Activated T-cell treated with anti-CD3 and anti-CD28 coated beads, Interleukin-2, amount 50 U/mL, for 48 hours (primary cell): ENCODE results near the gene ATP8A2.
"Not testable (repeated sequence)": the region's sequence is repeated elsewhere in the genome, so short reads cannot be mapped to it uniquely, and the experiment has no call there.

Source experiments
- DNase-seq, 2 experiments: peaks; one replicate each; pipeline ENCODE4 v3.0.0-alpha.2; 2020

The ATP8A2 gene

GRCh38 chr13:25827221-25827620 is 455.4 kb downstream of the ATP8A2 start:
- DNase-seq = not testable (repeated sequence)

- DNase-seq = no peak
Observed at GRCh38 chr13:25827831-25828465, 456.2 kb downstream of the ATP8A2 start.

- DNase-seq = no peak
Observed at GRCh38 chr13:25833761-25834160, 462.0 kb downstream of the ATP8A2 start.

GRCh38 chr13:25836574-25837336 is 465.0 kb downstream of the ATP8A2 start:
- no peak for DNase-seq

GRCh38 chr13:25839371-25839770 is 467.6 kb downstream of the ATP8A2 start:
- no peak for DNase-seq

GRCh38 chr13:25840261-25840660 is 468.5 kb downstream of the ATP8A2 start:
- DNase-seq = no peak

GRCh38 chr13:25840931-25841330 is 469.2 kb downstream of the ATP8A2 start:
- no peak for DNase-seq

- DNase-seq = no peak
Observed at GRCh38 chr13:25843692-25844091, 471.9 kb downstream of the ATP8A2 start.

GRCh38 chr13:25844559-25845434 is 473.0 kb downstream of the ATP8A2 start:
- DNase-seq = no peak

GRCh38 chr13:25846222-25846984 is 474.6 kb downstream of the ATP8A2 start:
- no peak for DNase-seq

GRCh38 chr13:25847145-25847544 is 475.4 kb downstream of the ATP8A2 start:
- no peak for DNase-seq

- no peak for DNase-seq
Observed at GRCh38 chr13:25847635-25848626, 476.2 kb downstream of the ATP8A2 start.

- no peak for DNase-seq
Observed at GRCh38 chr13:25848812-25849745, 477.3 kb downstream of the ATP8A2 start.

- DNase-seq = no peak
Observed at GRCh38 chr13:25857830-25858229, 486.1 kb downstream of the ATP8A2 start.

GRCh38 chr13:25859528-25859927 is 487.8 kb downstream of the ATP8A2 start:
- no peak for DNase-seq

GRCh38 chr13:25860265-25860664 is 488.5 kb downstream of the ATP8A2 start:
- DNase-seq = no peak

GRCh38 chr13:25860862-25861261 is 489.1 kb downstream of the ATP8A2 start:
- no peak for DNase-seq

GRCh38 chr13:25862156-25862555 is 490.4 kb downstream of the ATP8A2 start:
- no peak for DNase-seq

GRCh38 chr13:25864116-25864515 is 492.3 kb downstream of the ATP8A2 start:
- DNase-seq = no peak

- no peak for DNase-seq
Observed at GRCh38 chr13:25864936-25865335, 493.2 kb downstream of the ATP8A2 start.
